Epithelial cell of prostate (primary cell): Measurements from ENCODE around the gene TIAL1.
A peak's percentile ranks its signal among the peaks of the same experiment; 100 is the strongest.
"Not testable (repeated sequence)": the region's sequence is repeated elsewhere in the genome, so short reads cannot be mapped to it uniquely, and the experiment has no call there.

ENCODE experiments used
- DNase-seq: peaks from one replicate; pipeline ENCODE4 v3.0.0-alpha.2; 2011; ENCODE audit warnings: low read depth, low spot score
- H3K27ac ChIP-seq: fragments of 450-650 bp; 2 replicates; pipeline ENCODE4 v1.5.1; 2017; ENCODE audit warnings: mild to moderate bottlenecking

TIAL1 gene

GRCh38 chr10:119535837-119536507 lies 60.8 kb downstream of the TIAL1 start:
- no peak overlapping the region for H3K27ac ChIP-seq
- no peak for DNase-seq

GRCh38 chr10:119535305-119535704 lies 61.5 kb downstream of the TIAL1 start:
- H3K27ac ChIP-seq: no peak overlapping the region
- no peak for DNase-seq

DNA sequence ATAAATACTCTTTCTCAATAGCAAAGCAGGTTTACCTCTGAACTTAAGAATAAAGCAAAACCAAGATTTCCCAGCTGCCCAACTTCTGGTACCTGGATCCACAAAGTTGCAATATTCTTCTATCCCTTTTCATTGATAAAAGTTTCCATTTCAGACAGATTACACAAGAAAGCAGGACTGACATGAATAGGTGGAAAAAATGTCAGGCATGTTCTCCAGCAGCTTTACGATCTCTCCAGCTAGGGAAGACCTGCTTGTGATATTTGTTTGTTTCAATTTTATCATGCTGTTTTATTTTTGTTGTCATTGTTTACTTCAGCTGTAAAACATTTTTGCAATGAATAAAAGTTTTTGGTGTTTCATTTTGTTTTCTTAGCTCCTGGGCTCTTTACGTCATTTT lies 63.3 kb downstream of the TIAL1 start:
- H3K27ac ChIP-seq: no peak overlapping the region
- DNase-seq: no peak

- not testable (repeated sequence) for H3K27ac ChIP-seq, DNase-seq
These were observed 64.0 kb downstream of the TIAL1 start for GRCh38 chr10:119532791-119533190.

DNA sequence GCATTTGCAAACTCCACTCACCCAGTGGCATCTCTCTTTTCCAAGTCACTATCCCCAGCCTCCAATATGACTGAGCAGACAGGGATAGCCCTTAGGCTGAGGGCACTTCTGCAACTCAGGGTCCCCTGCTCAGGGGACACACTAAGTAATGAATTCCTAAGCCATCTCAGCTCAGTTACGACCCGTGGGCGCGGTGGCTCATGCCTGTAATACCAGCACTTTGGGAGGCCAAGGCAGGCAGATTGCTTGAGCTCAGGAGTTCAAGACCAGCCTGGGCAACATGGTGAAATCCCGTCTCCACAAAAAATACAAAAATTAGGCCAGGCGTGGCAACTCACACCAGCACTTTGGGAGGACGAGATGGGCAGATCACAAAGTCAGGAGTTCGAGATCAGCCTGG lies 64.5 kb downstream of the TIAL1 start:
- not testable (repeated sequence) for DNase-seq

GRCh38 chr10:119531067-119531466 lies 65.7 kb downstream of the TIAL1 start:
- DNase-seq: no peak
- no peak overlapping the region for H3K27ac ChIP-seq

More for the DNA sequence above, 64.5 kb downstream of the TIAL1 start:
- not testable (repeated sequence) for H3K27ac ChIP-seq

GRCh38 chr10:119528663-119529237 lies 68.0 kb downstream of the TIAL1 start:
- not testable (repeated sequence) for DNase-seq

GRCh38 chr10:119526621-119527592 lies 69.9 kb downstream of the TIAL1 start:
- no peak for DNase-seq
- no peak overlapping the region for H3K27ac ChIP-seq

More at GRCh38 chr10:119528663-119529237, 68.0 kb downstream of the TIAL1 start:
- not testable (repeated sequence) for H3K27ac ChIP-seq

DNA sequence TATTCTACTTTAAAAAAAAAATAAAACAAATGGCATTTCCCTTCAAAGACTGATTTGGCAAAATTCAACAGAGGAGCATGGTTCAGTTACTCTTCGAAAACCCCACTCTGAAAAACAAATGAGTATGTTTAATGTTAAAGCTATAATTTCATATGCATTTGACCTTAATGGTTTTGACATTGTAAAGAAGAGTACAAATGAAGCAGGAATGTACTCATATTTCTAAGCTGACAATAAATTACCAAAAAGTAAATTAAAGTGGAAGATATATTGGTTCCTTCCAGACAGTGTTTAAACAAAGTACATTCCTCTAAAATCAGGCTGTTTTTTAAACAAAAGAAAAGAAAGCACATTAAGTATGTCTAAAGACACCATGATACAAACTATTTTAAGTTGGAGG lies 70.6 kb downstream of the TIAL1 start:
- no peak for DNase-seq
- no peak overlapping the region for H3K27ac ChIP-seq

- DNase-seq: no peak
- no peak overlapping the region for H3K27ac ChIP-seq
These were observed 71.6 kb downstream of the TIAL1 start for GRCh38 chr10:119525116-119525515.

DNA sequence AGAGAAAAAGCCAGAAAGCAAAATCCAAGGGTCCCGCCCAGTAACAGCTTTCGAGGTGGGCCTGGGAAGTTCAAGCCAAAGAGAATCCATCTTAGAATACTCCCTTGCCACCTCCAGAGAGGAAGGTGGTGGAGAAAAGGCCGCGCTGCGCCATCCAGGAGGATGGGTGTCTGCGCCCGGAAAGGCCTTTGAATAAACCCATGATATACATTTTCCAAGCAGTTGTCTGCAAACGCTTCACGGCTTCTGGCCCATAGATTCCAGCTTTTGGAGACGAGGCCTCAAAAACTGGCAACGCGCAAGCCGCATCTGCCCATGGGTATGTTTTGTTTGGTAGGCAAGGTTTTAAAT lies 72.1 kb downstream of the TIAL1 start:
- DNase-seq: no peak
- H3K27ac ChIP-seq: no peak overlapping the region

DNA sequence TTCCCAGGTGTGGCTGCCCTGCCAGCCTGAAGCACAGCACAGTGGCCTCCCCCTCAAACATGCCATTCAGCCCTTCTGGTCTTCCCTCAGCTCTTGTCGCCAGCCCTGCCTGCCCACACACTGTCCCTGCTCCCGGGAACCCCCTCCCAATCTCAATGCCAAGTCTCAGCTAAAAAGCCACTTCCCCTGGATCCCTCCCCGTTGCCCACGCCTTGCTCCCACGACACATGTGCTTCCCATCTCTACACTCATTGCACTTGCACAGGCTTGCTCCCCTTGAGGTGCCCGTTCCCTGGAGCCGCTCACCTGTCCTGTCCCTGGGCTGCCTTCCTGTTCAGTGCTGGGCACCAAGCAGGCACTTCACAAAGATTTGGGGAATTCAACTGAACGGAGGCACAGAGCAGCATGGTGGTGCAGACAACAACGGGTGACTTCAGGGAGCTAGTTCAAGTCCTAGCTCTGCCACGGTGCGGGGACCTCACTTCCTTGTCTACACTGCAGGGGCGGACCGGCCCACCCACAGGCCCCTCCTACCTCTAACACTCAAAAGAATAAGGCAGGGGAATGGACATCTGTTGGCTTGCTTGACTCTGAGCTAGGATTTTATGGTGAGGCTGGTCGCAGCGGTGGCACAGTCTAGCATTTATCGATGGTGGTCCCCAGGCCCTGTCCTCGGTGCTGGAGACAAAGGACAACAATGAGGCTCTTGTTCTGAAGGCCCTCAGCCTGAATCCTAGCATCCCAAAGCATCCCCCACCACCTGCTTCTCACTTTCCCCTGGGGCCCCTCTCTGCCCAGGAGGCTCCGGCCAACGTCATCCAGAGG lies 72.7 kb downstream of the TIAL1 start:
- H3K27ac ChIP-seq: peak overlapping the region; percentile 16
- DNase-seq: no peak
